Activated CD8-positive, alpha-beta memory T cell treated with anti-CD3 and anti-CD28 coated beads for 36 hours (primary cell): Measurements from ENCODE around the gene POGZ. TPM values are rescaled to one million over a fixed set of nuclear protein-coding genes. Genes with fewer than 3 reads are reported as not detected.
"Not testable (repeated sequence)": the region's sequence is repeated elsewhere in the genome, so short reads cannot be mapped to it uniquely, and the experiment has no call there.

Source experiments
- CTCF ChIA-PET: fragments of 350-600 bp; sonication (Branson Sonifier 250); formaldehyde crosslinking; loops from one replicate; lab custom pipeline; 2021; ENCODE audit warnings: antibody characterized with exemption; lab: Charles Lee
- POLR2A ChIA-PET: fragments of 350-600 bp; sonication (Branson Sonifier 250); formaldehyde crosslinking; loops from one replicate; lab custom pipeline; 2021; ENCODE audit warnings: antibody characterized with exemption; lab: Charles Lee
- total RNA-seq, 2 experiments: library from RNA; stranded (reverse); gene quantifications; one replicate each; pipeline ENCODE4 v1.2.3, GENCODE V29; 2021

The POGZ gene
- total RNA-seq, 2 experiments from 2014 or later: 63.0 to 63.9 TPM

- CTCF ChIA-PET, POLR2A ChIA-PET: not testable (repeated sequence)
Observed at GRCh38 chr1:151396265-151396664, 63.0 kb downstream of the POGZ start.

DNA sequence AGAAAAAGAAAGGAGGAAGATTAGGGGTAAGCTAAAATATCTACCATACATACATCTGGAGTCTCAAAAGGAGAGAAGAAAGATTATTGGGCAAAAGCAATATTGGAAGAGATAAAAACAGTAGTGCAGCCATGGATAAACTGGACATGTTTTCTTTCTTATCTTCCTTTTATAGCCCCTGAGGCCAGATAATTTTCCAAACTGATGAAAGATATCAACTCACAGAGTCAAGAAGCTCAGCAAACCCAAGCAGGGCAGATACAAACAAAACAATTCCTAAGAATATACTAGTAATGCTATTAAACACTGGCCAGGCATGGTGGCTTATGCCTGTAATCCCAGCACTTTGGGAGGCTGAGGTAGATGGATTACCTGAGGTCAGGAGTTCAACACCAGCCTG, 65.7 kb downstream of the POGZ start:
- POLR2A ChIA-PET: interaction anchor here (0.7 kb wide), 1 partner anchor 176 kb away, joined by 6 read pairs; no protein-coding TSS in a partner anchor

DNA sequence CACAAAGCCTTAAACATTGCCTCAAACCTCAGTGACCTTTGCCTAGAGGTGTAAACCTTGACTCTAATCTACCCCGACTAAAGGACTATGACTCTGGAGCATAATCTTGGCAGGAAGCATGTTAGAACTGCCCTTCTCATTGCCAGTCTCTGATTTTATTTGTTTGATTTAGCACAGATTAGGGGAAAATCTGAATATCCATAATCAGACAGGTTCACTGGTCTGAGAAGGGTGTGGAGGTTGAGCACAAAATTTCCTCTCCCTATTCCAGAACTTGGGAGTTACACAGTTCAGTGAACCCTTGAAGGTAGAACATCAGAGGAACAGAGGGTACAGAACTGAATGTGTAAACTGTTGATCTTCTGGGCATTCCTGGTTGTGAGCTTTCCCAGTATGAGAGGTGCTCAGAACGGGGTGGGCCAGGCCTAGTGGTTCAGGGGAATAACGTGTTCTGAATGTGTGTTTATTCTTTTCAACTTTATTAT, 68.2 kb downstream of the POGZ start:
- POLR2A ChIA-PET: no interaction called here
- CTCF ChIA-PET: no interaction called here

More for the DNA sequence above, 65.7 kb downstream of the POGZ start:
- CTCF ChIA-PET: interaction anchor here (0.6 kb wide), 1 partner anchor 83 kb away, joined by 4 read pairs; no protein-coding TSS in a partner anchor

- CTCF ChIA-PET: interaction anchor here (0.6 kb wide), 1 partner anchor 1083 kb away, joined by 3 read pairs; no protein-coding TSS in a partner anchor
- POLR2A ChIA-PET: not testable (repeated sequence)
Observed at GRCh38 chr1:151390221-151391078, 68.8 kb downstream of the POGZ start.

GRCh38 chr1:151386002-151386401, 73.3 kb downstream of the POGZ start:
- POLR2A ChIA-PET: no interaction called here
- CTCF ChIA-PET: no interaction called here

DNA sequence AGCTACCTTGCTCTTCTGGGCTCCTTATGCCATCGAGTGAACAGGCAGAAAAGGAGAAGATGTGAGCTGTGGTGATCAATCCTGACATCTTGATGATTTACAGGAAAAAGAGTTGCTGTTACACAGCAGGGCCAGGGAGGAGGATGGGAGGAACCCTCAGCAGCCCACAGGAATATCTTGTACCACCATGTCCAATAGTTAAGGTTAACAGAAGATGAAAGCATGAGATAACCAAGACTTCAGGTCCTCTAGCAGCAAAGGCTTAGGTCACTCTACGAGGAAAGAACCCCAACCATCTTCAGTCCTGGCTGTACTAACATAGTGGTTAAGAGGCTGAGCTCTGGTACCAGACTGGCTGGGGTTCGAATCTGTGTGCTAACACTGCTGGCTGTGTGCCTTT, 74.7 kb downstream of the POGZ start:
- POLR2A ChIA-PET: interaction anchor here (0.5 kb wide), 1 partner anchor 544 kb away, joined by 3 read pairs; no protein-coding TSS in a partner anchor
- CTCF ChIA-PET: no interaction called here

DNA sequence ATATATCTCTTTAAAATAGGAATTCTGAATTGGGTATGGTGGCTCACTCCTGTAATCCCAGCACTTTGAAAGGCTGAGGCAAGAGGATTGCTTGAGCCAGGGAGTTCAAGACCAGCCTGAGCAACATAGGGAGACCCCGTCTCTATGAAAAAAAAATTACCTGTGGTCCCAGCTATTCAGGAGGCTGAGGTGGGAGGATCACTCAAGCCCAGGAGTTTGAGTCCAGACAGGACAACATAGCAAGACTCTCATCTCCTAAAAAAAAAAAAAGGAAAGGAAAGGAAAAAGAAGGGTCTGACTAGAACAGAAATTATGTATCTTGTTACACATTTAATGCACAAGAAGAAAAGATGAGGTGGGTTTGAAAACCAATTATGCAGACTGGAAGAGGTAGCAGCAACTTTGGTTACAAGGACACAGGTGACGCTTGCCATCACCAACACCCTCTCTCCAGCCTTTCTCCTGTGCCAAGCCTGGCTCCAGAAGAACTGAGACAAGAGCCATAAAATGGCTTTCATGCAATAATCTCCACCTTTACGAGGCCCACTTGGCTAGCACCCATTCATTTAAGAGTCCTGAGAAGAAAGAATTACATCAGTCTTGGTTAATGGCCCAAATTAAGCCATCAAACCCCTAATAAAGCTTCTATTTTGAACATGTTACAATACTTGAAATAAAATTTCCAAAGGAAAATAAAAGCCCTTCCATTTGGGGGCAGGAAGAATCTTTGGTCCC, 82.0 kb downstream of the POGZ start:
- ChIA-PET POLR2A (no interaction called here), CTCF (no interaction called here)

DNA sequence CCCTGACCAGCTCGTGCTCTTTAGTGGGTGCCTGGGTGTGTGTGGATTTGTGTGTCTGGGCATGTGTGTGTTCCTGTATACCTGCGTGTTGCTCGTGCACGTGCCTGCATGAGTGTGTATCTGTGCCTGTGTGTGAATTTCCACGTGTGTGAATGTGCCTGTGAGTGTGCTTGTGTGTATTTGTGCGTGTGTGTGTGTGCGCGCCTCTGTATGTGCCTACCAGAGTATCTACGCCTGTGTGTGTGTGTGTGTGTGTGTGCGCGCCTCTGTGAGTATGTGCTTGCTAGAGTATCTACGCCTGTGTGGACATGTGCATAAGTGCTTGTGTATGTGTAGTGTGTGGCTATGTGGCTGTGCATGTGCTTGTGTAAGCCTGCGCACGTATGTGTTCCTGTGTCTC, 86.1 kb downstream of the POGZ start:
- ChIA-PET POLR2A (no interaction called here), CTCF (no interaction called here)

- ChIA-PET CTCF (interaction anchor here (0.6 kb wide), 2 partner anchors 150 to 264 kb away, joined by 3 read pairs; no protein-coding TSS in a partner anchor), POLR2A (no interaction called here)
Observed at GRCh38 chr1:151372058-151372934, 87.0 kb downstream of the POGZ start, which contains the start of gene SELENBP1. TSS of gene SELENBP1 (minus strand) at chr1:151372705. CDS start at chr1:151372641, 64 bp downstream.

GRCh38 chr1:151371370-151372057, 87.8 kb downstream of the POGZ start:
- CTCF ChIA-PET: interaction anchor here (0.7 kb wide), 1 partner anchor 350 kb away, joined by 3 read pairs; the partner anchor contains the start of gene RIIAD1
- POLR2A ChIA-PET: no interaction called here

DNA sequence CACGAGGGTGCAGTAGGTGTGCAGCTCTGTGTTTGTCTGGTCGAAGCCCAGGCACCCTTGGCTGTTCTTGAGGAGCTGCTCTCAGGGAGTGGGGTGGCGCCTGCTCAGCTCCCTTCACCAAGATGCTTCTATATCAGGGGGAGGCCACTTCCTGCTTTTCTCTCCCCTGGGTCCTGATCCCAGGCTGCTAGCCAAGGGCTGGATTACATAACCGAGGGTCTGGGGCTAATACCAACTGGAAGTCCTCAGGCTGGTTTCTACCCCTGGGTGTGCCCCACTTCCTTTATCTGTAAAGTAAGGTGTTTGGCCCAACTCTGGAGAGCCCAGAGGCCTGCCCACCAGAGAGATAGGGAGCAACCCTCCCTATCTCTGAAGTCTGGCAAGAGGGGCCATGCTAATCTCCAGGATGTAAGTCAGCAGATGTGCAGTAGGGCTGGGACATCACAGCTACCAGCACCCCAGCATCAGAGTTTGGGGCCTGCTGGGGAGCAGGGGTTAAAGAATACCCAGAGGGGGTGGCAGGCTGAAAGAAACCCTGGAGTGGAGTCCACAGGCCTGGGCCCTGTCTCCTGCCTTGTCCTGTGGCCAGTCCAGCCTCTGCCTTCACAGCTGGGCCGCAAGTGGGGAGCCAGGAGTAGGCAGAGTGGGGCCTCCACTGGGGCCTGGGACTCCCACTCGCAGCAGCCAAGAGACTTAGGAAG, 88.9 kb downstream of the POGZ start:
- POLR2A ChIA-PET: interaction anchor here (0.9 kb wide), 1 partner anchor 59 kb away, joined by 4 read pairs; no protein-coding TSS in a partner anchor
- CTCF ChIA-PET: interaction anchor here (0.7 kb wide), 1 partner anchor 351 kb away, joined by 3 read pairs; the partner anchor contains the start of gene RIIAD1

DNA sequence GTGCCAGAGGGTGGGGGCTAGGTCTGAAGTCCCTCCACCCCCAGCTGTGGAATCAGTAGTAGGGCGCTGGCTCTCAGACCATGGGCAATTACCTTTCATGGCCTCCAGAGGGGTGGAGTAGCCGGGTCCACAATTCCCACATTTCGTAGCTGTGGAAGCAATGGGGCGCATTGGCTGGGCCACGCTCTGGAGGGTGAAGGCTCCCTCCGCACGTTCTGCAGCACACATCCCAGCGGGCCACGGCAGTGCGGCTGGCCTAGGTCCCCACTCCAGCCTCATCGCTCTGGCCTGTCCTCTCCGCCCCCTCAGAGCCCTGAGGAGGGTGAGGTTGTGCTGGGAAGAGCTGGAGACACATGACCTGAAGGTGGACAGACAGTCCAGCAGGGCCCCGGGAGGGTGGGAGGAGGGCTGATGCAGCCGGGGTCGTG, 89.7 kb downstream of the POGZ start:
- CTCF ChIA-PET: no interaction called here
- POLR2A ChIA-PET: interaction anchor here (0.9 kb wide), 1 partner anchor 58 kb away, joined by 4 read pairs; no protein-coding TSS in a partner anchor

GRCh38 chr1:151369302-151369610, 90.0 kb downstream of the POGZ start:
- ChIA-PET CTCF (no interaction called here), POLR2A (interaction anchor here (0.9 kb wide), 1 partner anchor 57 kb away, joined by 4 read pairs; no protein-coding TSS in a partner anchor)

DNA sequence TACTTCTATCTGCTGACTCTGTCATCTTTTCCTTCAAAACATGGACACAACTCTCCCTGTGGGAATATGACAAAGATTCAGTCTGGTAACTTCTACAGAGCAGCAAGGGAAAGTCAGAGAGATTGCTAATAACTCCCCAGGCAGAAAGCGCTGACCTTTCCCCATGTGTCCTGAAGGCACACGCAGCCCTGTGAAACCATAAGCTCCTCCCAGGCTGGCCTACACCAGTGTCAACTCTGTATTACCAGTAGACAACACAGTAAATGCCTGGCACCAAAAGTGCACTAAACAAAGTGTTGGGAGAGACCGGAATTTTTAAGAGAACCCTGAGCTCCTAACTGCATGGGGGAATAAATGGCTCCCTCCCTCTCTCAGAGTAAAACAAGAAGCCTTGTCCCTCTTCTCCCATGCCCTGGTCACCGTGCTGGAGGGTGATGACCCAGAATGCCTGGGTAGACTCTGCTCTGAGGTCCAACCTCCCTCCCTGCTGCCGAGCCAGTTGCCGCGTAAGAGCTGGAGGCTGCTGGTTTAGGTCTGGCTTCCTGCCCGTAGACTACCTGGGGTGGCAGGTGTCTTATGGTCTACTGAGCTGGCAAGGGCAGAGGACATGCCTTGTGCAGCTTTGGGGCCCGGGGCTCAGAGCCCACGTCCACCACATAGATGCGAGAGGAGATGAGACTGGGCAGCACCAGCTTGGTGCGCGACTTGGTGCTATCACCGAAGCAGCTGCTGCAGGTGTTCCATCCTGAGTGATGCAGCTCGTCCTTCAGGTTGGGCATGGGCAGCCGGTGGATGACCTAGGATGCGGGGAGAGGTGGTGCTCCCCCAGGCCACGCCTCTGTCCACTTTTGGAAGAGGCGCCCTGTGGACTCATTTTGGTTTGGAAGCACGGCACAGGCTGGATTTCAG, 90.6 kb downstream of the POGZ start:
- ChIA-PET POLR2A (no interaction called here), CTCF (no interaction called here)

- ChIA-PET POLR2A (no interaction called here), CTCF (no interaction called here)
Observed at GRCh38 chr1:151367658-151368392, 91.5 kb downstream of the POGZ start.

- POLR2A ChIA-PET: no interaction called here
- CTCF ChIA-PET: interaction anchor here (0.6 kb wide), 1 partner anchor 246 kb away, joined by 3 read pairs; no protein-coding TSS in a partner anchor
Observed at GRCh38 chr1:151364996-151365395, 94.3 kb downstream of the POGZ start.
